Glomerular visceral epithelial cell (primary cell): ENCODE measurements around the gene SLC1A7.

Experiments
- DNase-seq: peaks from one replicate; pipeline ENCODE4 v3.0.0-alpha.2; 2016; ENCODE audit errors: extremely low spot score

The SLC1A7 gene

DNA sequence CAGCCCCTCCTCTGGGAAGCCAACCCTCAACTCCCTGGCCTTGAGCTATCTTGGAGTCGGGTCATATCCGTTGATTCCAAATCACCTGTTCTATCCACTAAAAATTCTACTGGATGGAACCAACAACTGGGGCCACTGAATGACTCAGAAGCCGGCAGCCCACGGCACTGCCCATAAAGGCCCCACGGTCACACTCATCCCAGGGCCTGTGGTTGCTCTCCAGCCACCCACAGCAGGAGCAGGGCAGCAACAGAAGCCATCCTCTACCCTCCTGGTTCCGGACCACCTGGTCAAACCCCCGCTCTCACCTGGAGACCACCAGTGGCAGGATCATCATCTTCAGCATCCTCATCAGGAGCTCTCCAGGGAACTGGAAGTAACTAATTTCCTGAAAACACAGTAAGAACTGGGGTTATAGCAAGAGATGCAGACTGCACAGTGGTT is 8.4 kb downstream of the SLC1A7 start:
- DNase-seq: no peak

- DNase-seq: no peak
Measured at GRCh38 chr1:53133261-53134041, 9.0 kb downstream of the SLC1A7 start.

- no peak for DNase-seq
Measured at GRCh38 chr1:53132176-53132575, 10.3 kb downstream of the SLC1A7 start.

DNA sequence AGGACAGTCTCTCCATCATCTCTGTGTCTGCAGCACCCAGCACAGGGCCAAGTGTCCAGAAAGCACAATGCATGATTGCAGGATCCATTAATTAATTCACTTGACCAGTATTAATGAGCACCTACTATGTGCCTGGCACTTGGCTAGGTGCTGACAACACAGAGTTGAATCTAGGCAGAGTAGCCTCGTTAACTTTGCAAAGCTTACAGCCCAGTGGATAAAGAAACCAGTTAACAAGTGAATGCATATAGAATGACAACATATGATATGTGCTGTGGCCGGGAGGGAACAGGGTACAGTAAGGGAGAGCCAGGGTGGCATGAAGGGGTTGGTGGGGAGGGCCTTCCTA is 10.9 kb downstream of the SLC1A7 start:
- DNase-seq: no peak

GRCh38 chr1:53130878-53131589 is 11.4 kb downstream of the SLC1A7 start:
- no peak for DNase-seq

DNA sequence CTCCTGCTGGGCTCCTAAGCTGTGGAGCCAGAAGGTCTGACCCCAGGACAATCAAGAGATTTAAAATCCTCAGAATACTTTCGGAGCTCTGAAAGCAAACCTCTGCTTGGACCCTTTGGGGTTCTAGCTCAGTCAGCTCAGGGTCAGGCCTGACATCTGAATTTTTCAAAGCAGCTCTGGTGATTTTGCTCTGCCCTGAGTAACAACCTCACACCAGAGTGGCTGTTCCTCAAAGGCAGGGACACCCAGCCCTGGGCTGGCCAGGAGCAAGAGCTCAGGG is 11.9 kb downstream of the SLC1A7 start:
- no peak for DNase-seq

DNA sequence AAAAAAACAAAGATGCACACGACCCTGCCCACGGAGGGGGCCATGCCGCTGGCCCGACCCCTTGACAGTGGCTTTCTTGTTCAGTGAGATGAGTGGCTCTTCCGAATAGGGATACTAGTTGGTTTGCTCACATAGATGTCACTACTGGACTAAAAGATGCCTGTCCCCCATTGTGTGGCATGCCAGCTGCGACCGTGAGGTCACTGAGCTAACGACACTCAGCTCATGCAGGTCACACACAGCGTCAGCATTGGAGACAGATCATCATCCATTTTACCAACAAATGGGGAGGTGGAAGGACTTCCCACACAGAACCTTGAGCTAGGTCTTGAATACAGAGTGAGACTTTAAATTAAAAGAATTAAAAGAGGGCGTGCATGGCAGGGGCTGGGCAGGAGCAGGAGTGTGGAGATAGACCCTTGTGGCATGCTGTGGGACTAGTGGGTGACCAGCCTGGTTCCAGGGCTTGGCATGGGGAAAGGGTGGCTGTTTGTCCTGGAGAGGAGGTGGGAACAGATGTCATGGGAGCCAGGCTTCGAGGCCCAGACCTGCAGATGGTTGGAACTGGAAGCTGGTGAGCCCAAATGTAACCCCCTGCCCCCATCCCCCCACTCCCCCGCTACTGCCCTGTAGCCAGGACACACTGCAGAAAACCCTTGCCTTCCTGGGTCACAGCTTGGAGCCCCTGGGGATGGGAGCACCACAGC is 12.4 kb downstream of the SLC1A7 start:
- DNase-seq: no peak

DNA sequence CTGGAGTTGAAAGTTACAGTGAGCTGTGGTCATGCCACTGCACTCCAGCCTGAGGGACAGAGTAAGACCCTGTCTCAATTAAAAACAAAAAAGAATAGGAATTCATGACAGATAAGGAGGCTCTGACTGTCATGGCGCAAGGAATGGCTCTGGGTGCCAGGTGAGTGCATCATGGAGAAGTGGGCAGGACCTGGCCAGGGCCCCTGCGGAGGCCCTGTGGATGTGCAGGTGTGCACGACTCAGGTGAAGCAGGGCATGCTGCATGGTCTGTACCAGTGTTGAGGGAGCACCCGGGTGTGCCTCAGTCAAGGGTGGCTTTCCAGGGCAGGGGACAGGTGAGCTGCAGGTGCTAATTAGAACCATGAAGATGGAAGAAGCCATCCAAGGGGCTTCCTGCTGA is 14.0 kb downstream of the SLC1A7 start:
- DNase-seq: no peak

- peak; percentile 18 for DNase-seq
Measured at GRCh38 chr1:53127546-53127945, 14.9 kb downstream of the SLC1A7 start.

- no peak for DNase-seq
Measured at GRCh38 chr1:53126495-53126894, 15.9 kb downstream of the SLC1A7 start.

DNA sequence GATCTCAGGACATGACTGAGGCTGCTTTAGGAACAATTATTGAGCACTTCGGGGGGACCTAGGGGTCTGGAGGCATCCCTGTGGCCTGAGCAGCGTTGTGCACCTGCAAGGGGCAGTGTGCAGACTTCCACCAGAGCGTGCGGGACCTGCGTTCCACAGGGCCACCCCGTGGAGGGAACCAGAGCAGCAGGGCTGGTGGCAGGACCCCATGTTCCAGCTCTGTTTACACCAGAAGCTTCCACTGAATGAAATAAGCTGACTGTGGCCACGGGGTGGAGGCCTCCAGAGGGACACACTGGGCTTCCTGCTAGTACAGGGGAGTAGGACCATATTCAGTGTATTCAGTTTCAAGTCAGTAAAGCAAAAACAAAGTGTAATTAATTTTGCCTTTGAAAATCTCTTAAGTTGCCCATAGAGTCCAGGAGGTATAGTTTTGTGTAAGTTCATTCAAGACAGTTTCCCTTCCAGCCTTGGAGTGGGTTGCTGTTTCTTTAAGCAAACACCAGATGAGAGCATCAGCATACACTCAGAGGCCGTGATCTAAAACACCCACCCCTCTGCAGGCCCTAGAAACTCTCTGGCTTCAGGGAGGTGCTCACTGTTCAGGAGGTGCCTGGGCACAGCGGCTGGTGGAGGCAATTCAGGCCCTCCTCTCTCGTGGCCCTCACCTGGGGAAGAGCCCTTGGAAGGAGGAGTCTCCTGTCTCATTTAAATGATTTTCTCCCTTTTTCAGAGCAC is 16.6 kb downstream of the SLC1A7 start:
- no peak for DNase-seq

DNA sequence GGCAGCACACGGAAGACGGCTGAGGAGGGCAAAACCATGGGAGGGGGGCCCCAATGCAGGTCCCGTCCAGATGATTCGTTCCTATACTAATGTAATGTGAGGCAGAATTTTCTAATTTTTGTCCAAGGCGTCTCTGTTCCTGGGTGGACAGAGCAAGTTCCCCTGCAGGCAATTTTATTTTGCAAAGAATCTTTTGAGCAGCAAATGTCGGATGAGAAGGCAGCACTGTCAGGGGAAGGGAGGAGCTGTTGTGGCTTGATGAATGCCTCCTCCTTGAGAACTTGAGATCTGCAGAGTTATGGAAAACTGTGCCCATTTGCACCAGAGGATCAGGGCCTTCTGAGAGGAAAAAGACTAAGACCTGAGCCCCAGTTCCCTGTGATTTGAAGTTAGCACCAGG is 17.3 kb downstream of the SLC1A7 start:
- DNase-seq: no peak

- no peak for DNase-seq
Measured at GRCh38 chr1:53123453-53124140, 18.8 kb downstream of the SLC1A7 start.

DNA sequence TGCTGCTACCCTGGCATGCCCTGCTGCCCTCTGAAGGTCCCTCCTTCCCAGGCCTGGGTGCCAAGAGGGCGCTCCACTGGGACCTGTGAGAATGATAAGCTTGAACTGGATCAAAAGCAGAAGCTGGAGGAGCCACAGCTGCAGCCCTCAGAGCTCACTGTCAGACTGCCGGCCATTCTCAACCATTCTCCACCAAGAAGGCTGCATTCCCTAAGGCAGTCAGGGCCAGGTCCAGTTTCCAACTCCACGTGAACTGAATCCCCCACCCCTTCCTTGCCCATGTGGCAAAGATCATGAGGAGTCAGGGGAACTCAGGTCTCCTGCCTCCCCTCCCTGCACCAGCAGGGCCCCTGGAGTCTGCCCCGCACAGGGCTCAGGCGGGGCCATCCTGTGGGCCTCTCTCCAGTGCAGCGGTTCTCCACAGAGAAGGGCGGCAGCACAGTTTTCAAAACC is 19.5 kb downstream of the SLC1A7 start:
- no peak for DNase-seq

- no peak for DNase-seq
Measured at GRCh38 chr1:53122201-53122885, 20.1 kb downstream of the SLC1A7 start.

GRCh38 chr1:53121319-53122172 is 20.9 kb downstream of the SLC1A7 start:
- DNase-seq: peak; percentile 26

DNA sequence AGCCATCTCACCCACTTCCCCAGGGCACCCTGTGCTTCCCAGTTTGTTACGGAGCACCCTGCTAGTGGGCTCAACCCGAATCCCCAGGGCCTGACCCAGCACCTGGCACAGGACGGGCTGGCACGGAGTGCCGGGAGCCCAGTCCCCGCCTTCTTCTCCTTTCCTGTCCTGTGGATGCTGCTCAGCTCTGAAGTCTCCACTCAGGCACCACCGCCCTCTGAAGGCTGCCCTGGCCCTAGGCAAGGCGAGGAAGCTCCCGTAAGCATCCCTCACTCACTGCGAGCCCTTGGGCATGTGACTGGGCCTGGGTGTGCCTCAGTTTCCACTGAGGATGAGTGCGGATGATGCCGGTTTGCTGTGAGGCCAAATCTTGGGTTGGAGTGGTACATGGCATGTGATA is 21.8 kb downstream of the SLC1A7 start:
- DNase-seq: no peak

DNA sequence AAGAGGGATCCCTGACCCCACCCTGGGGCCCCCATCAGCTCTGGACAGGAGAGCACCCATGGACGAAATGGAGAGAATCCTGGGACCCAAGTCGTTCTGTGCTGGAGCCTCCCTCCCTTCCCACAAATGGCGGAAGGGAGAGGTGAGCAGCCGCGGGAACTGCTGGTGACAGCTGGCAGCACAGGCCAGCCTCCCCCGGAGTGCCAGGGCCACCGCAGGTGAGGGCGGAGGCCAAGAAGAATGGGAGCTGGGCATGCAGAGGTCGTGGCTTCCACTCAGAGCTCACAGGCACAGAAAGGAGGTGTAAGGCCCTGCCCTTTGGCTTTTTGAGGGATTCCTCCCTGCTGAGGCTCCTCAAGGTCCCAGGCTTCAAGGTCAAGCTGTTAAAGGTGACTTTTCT is 24.6 kb downstream of the SLC1A7 start:
- DNase-seq: no peak

GRCh38 chr1:53116933-53117600 is 25.4 kb downstream of the SLC1A7 start:
- DNase-seq: no peak
